Gastroesophageal sphincter (tissue), 4 donors: ENCODE measurements around the gene OTOP3. TPM values are rescaled to one million over a fixed set of nuclear protein-coding genes. Genes with fewer than 3 reads are reported as not detected.

Experiments
- ATAC-seq: fragments of 150-250 bp; one replicate; pipeline ENCODE4 v1.9.1; 2016; ENCODE audit warnings: mild to moderate bottlenecking, moderate library complexity
- H3K27ac ChIP-seq, 4 donors: fragments of 200-600 bp; sonication (generic) in 3 of 4; 1 replicate in 3 of 4; 2 replicates in 1 of 4; pipeline ENCODE4 v1.5.1; 2016 to 2019
- H3K27me3 ChIP-seq: fragments of 200-600 bp; sonication (generic); one replicate; pipeline ENCODE4 v1.5.1; 2019
- H3K36me3 ChIP-seq, 2 donors: fragments of 200-600 bp; sonication (generic); one replicate each; pipeline ENCODE4 v1.5.1; 2019; ENCODE audit warnings: control low read depth in 1 of 2
- H3K4me1 ChIP-seq, 3 donors: fragments of 200-600 bp; sonication (generic); 1 replicate in 2 of 3; 2 replicates in 1 of 3; pipeline ENCODE4 v1.5.1; 2016 to 2019; ENCODE audit warnings: control low read depth in 2 of 3
- H3K4me3 ChIP-seq, 2 donors: fragments of 200-600 bp; sonication (generic); one replicate each; pipeline ENCODE4 v1.5.1; 2019; ENCODE audit warnings: mild to moderate bottlenecking in 1 of 2, moderate library complexity in 1 of 2
- H3K9me3 ChIP-seq, 3 donors: fragments of 200-600 bp; sonication (generic); one replicate each; pipeline ENCODE4 v1.5.1; 2017 to 2019; ENCODE audit warnings: control low read depth in 2 of 3
- CTCF ChIP-seq, 4 experiments: fragments of 200-600 bp in 2 of 4; fragments of 450-650 bp in 2 of 4; sonication (generic) in 1 of 4; IDR thresholded peaks; one replicate each; pipeline ENCODE4 v1.5.1; 2017 to 2019; ENCODE audit warnings: antibody characterized with exemption in 4 of 4, mild to moderate bottlenecking in 2 of 4, moderate library complexity in 2 of 4
- EP300 ChIP-seq: sonication (generic); formaldehyde crosslinking; IDR thresholded peaks from one replicate; pipeline ENCODE4 v1.6.1; 2017; ENCODE audit warnings: antibody characterized with exemption, mild to moderate bottlenecking
- POLR2A ChIP-seq, 2 donors: fragments of 450-650 bp; IDR thresholded peaks; one replicate each; pipeline ENCODE4 v1.6.1; 2017; ENCODE audit warnings: antibody characterized with exemption in 2 of 2, mild to moderate bottlenecking in 2 of 2, moderate library complexity in 1 of 2
- POLR2AphosphoS5 ChIP-seq: sonication (generic); formaldehyde crosslinking; IDR thresholded peaks from one replicate; pipeline ENCODE4 v1.6.1; 2017; ENCODE audit warnings: antibody characterized with exemption
- WGBS, 2 donors: methylation state at CpG; one replicate each; pipeline ENCODE4 v1.1.5; 2018; ENCODE audit warnings: low coverage in 1 of 2; 5-methylcytosine and 5-hydroxymethylcytosine counted together
- total RNA-seq, 4 donors: library from RNA; depleted of rRNA; stranded (reverse); fragments of >200 nt; gene quantifications; one replicate each; pipeline ENCODE4 v1.1.0, GENCODE V29; 2016

Gene OTOP3
- total RNA-seq, 4 donors from 2014 or later = 0.31 to 0.82 TPM; not detected in 2

GRCh38 chr17:74930535-74931036 lies 5.1 kb upstream of the OTOP3 start:
- Histone ChIP-seq H3K36me3 (no peaks in the 10 kb centered on the region), H3K4me3 (no peak overlapping the region), H3K27ac (no peak overlapping the region), H3K4me1 (peaks cover 0 to 4% (median 0%) of the 10 kb centered on the region in 3 donors), H3K9me3 (no peaks in the 10 kb centered on the region), H3K27me3 (peaks cover 94% of the 10 kb centered on the region)
- no peak for ATAC-seq
- TF ChIP-seq CTCF (IDR thresholded peaks at IDR 0.05) = no peak
- no peak for TF ChIP-seq POLR2A (IDR thresholded peaks at IDR 0.05)
- no peak for TF ChIP-seq POLR2AphosphoS5
- TF ChIP-seq EP300 = no peak
- 80 to 92% methylated on average over 1 to 2 of the region's 24 CpGs for WGBS, 2 donors

GRCh38 chr17:74935048-74935447 lies 650 bp upstream of the OTOP3 start:
- Histone ChIP-seq H3K9me3 (no peaks in the 10 kb centered on the region), H3K4me1 (peaks cover 0 to 13% (median 5%) of the 10 kb centered on the region in 3 donors), H3K36me3 (no peaks in the 10 kb centered on the region), H3K27me3 (peaks cover 93% of the 10 kb centered on the region), H3K27ac (no peak overlapping the region), H3K4me3 (no peak overlapping the region)
- ATAC-seq = no peak
- 58 to 60% methylated on average over 1 to 3 of the region's 3 CpGs for WGBS, 2 donors
- no peak for TF ChIP-seq POLR2AphosphoS5
- no peak for TF ChIP-seq EP300
- no peak for TF ChIP-seq CTCF (IDR thresholded peaks at IDR 0.05)
- TF ChIP-seq POLR2A (IDR thresholded peaks at IDR 0.05) = no peak

GRCh38 chr17:74936470-74936799 lies 737 bp downstream of the OTOP3 start:
- ATAC-seq = no peak
- 0 to 31% methylated on average over 1 of the region's 12 CpGs for WGBS, 2 donors
- H3K27ac ChIP-seq = no peak overlapping the region
- no peaks in the 10 kb centered on the region for H3K9me3 ChIP-seq
- H3K36me3 ChIP-seq = no peaks in the 10 kb centered on the region
- TF ChIP-seq POLR2AphosphoS5 = no peak
- H3K4me3 ChIP-seq = no peak overlapping the region
- peaks cover 90% of the 10 kb centered on the region for H3K27me3 ChIP-seq
- H3K4me1 ChIP-seq = peaks cover 0 to 13% (median 5%) of the 10 kb centered on the region in 3 donors

- peaks cover 0 to 13% (median 5%) of the 10 kb centered on the region in 3 donors for H3K4me1 ChIP-seq
- WGBS, 2 donors = 26 to 27% methylated on average over 5 to 7 of the region's 11 CpGs
- no peak for TF ChIP-seq EP300
- no peak for TF ChIP-seq POLR2A (IDR thresholded peaks at IDR 0.05)
- TF ChIP-seq POLR2AphosphoS5 = no peak
- TF ChIP-seq CTCF (IDR thresholded peaks at IDR 0.05) = no peak
- no peak for ATAC-seq
- no peak overlapping the region for H3K27ac ChIP-seq
- H3K9me3 ChIP-seq = no peaks in the 10 kb centered on the region
- H3K4me3 ChIP-seq = no peak overlapping the region
- peaks cover 92% of the 10 kb centered on the region for H3K27me3 ChIP-seq
- H3K36me3 ChIP-seq = no peaks in the 10 kb centered on the region
These were observed 1.7 kb downstream of the OTOP3 start for GRCh38 chr17:74937064-74938051.

- no peak for TF ChIP-seq POLR2AphosphoS5
- no peak for TF ChIP-seq CTCF (IDR thresholded peaks at IDR 0.05)
- TF ChIP-seq POLR2A (IDR thresholded peaks at IDR 0.05) = no peak
- TF ChIP-seq EP300 = no peak
- Histone ChIP-seq H3K4me1 (peaks cover 0 to 13% (median 5%) of the 10 kb centered on the region in 3 donors), H3K27me3 (peaks cover 92% of the 10 kb centered on the region), H3K4me3 (no peak overlapping the region), H3K27ac (no peak overlapping the region), H3K9me3 (no peaks in the 10 kb centered on the region), H3K36me3 (no peaks in the 10 kb centered on the region)
- 59 to 61% methylated on average over 4 to 8 of the region's 8 CpGs for WGBS, 2 donors
- no peak for ATAC-seq
These were observed 2.7 kb downstream of the OTOP3 start for GRCh38 chr17:74938194-74938950.
